ENCODE data around the gene SLBP. TPM values are rescaled to one million over a fixed set of nuclear protein-coding genes. Genes with fewer than 3 reads are reported as not detected.

SLBP gene
- total RNA-seq, 1 experiment from 2014 or later = 92.3 TPM

GRCh38 chr4:1644891-1645657, 67.0 kb downstream of the SLBP start:
- no peak overlapping the region for H3K27ac ChIP-seq

GRCh38 chr4:1643971-1644735, 68.0 kb downstream of the SLBP start:
- Histone ChIP-seq H3K4me3 (no peak overlapping the region), H3K9me3 (replicated peaks) (no peaks in the 10 kb centered on the region), H3K27ac (no peak overlapping the region), H3K4me1 (replicated peaks) (no peaks in the 10 kb centered on the region), H3K36me3 (no peaks in the 10 kb centered on the region), H3K27me3 (replicated peaks) (no peaks in the 10 kb centered on the region)
- DNase-seq (ENCODE audit: low read depth in 1 of 2, low spot score in 2 of 2) = no peak

More at GRCh38 chr4:1644891-1645657, 67.0 kb downstream of the SLBP start:
- H3K27me3 ChIP-seq (replicated peaks) = no peaks in the 10 kb centered on the region
- H3K9me3 ChIP-seq (replicated peaks) = no peaks in the 10 kb centered on the region
- H3K4me1 ChIP-seq (replicated peaks) = no peaks in the 10 kb centered on the region
- H3K36me3 ChIP-seq = no peaks in the 10 kb centered on the region
- DNase-seq (ENCODE audit: low read depth in 1 of 2, low spot score in 2 of 2) = no peak
- no peak overlapping the region for H3K4me3 ChIP-seq

Other genes with a start within 250 kb of the SLBP start
- gene FAM53A, start 28.0 kb downstream of the SLBP start, total RNA-seq (2014; rRNA removed; shearing (Covaris generic)) = 0.39 TPM in 1 of 2 replicates, not detected in the other
- gene TMEM129, start 9.0 kb upstream of the SLBP start, total RNA-seq (2014; rRNA removed; shearing (Covaris generic)) = 9.3 and 14.7 TPM in 2 replicates
- gene TACC3, start 9.2 kb upstream of the SLBP start, total RNA-seq (2014; rRNA removed; shearing (Covaris generic)) = 19.2 and 21.5 TPM in 2 replicates
- gene FGFR3, start 81.0 kb upstream of the SLBP start, total RNA-seq (2014; rRNA removed; shearing (Covaris generic)) = 10.2 and 13.8 TPM in 2 replicates
- 13.1 and 18.6 TPM in 2 replicates for gene LETM1, start 143.8 kb upstream of the SLBP start, total RNA-seq (2014; rRNA removed; shearing (Covaris generic))
- gene NSD2, start 159.1 kb upstream of the SLBP start, total RNA-seq (2014; rRNA removed; shearing (Covaris generic)) = 35.9 and 39.0 TPM in 2 replicates

Data from SJSA1 (cell line).